GM21360 (cell line): ENCODE measurements around the gene KRTAP5-8.
"Not testable (repeated sequence)": the region's sequence is repeated elsewhere in the genome, so short reads cannot be mapped to it uniquely, and the experiment has no call there.

Experiments
- ATAC-seq: cut with Tn5 transposase; IDR thresholded peaks from one replicate; pipeline ENCODE4 v1.9.1; 2021; ENCODE audit warnings: mild to moderate bottlenecking, moderate library complexity; ENCODE audit not compliant: unreplicated experiment

Gene KRTAP5-8

GRCh38 chr11:71537977-71538665, at the start of gene KRTAP5-8:
TSS of gene KRTAP5-8 (plus strand) at chr11:71538025. CDS start at chr11:71538056, 31 bp downstream.
- ATAC-seq: not testable (repeated sequence)

GRCh38 chr11:71488681-71489270, 49.0 kb upstream of the KRTAP5-8 start:
- ATAC-seq: no peak

GRCh38 chr11:71489311-71490043, 48.3 kb upstream of the KRTAP5-8 start:
- no peak for ATAC-seq

GRCh38 chr11:71490044-71490730, 47.6 kb upstream of the KRTAP5-8 start:
- ATAC-seq: no peak

GRCh38 chr11:71490731-71491390, 47.0 kb upstream of the KRTAP5-8 start:
- no peak for ATAC-seq

- no peak for ATAC-seq
Measured at GRCh38 chr11:71491531-71491930, 46.3 kb upstream of the KRTAP5-8 start.

- no peak for ATAC-seq
Measured at GRCh38 chr11:71491940-71492339, 45.9 kb upstream of the KRTAP5-8 start.

GRCh38 chr11:71495286-71496230, 42.3 kb upstream of the KRTAP5-8 start:
- no peak for ATAC-seq

GRCh38 chr11:71496421-71496820, 41.4 kb upstream of the KRTAP5-8 start:
- no peak for ATAC-seq

GRCh38 chr11:71498091-71498490, 39.7 kb upstream of the KRTAP5-8 start:
- no peak for ATAC-seq

GRCh38 chr11:71499125-71499524, 38.7 kb upstream of the KRTAP5-8 start:
- no peak for ATAC-seq

- no peak for ATAC-seq
Measured at GRCh38 chr11:71499546-71499945, 38.3 kb upstream of the KRTAP5-8 start.

- no peak for ATAC-seq
Measured at GRCh38 chr11:71500601-71501021, 37.2 kb upstream of the KRTAP5-8 start.

- ATAC-seq: no peak
Measured at GRCh38 chr11:71501071-71501985, 36.5 kb upstream of the KRTAP5-8 start.

GRCh38 chr11:71502026-71502425, 35.8 kb upstream of the KRTAP5-8 start:
- ATAC-seq: no peak

GRCh38 chr11:71502871-71503435, 34.9 kb upstream of the KRTAP5-8 start:
- ATAC-seq: no peak

- no peak for ATAC-seq
Measured at GRCh38 chr11:71504531-71504930, 33.3 kb upstream of the KRTAP5-8 start.

GRCh38 chr11:71505001-71505400, 32.8 kb upstream of the KRTAP5-8 start:
- ATAC-seq: no peak
